Type B pancreatic cell (in vitro differentiated cells): ENCODE measurements around the gene KAT2B. TPM values are rescaled to one million over a fixed set of nuclear protein-coding genes. Genes with fewer than 3 reads are reported as not detected.

Experiments used
- DNase-seq: peaks from one replicate; pipeline ENCODE4 v3.0.0; 2021; ENCODE audit warnings: mixed read lengths; ENCODE audit not compliant: unreplicated experiment; ENCODE audit errors: extremely low spot score
- H3K27ac Mint-ChIP-seq: 2 replicates; pipeline ENCODE4 v1.8.0; 2021; ENCODE audit warnings: mild to moderate bottlenecking, mixed read lengths
- H3K27me3 Mint-ChIP-seq: 2 replicates; pipeline ENCODE4 v1.8.0; 2021; ENCODE audit warnings: mixed read lengths
- H3K36me3 Mint-ChIP-seq: 2 replicates; pipeline ENCODE4 v1.8.0; 2021; ENCODE audit warnings: mixed read lengths
- H3K4me1 Mint-ChIP-seq: one replicate; pipeline ENCODE4 v1.8.0; 2021; ENCODE audit warnings: mixed read lengths; ENCODE audit not compliant: unreplicated experiment
- H3K4me3 Mint-ChIP-seq: 2 replicates; pipeline ENCODE4 v1.8.0; 2021; ENCODE audit warnings: mild to moderate bottlenecking, mixed read lengths
- H3K9me3 Mint-ChIP-seq: 2 replicates; pipeline ENCODE4 v1.8.0; 2021; ENCODE audit warnings: mixed read lengths
- CTCF ChIP-seq: fragments of 200-600 bp; sonication (generic); conservative IDR thresholded peaks from 2 replicates; pipeline ENCODE4 v1.5.0; 2021; ENCODE audit warnings: antibody characterized with exemption, mild to moderate bottlenecking
- total RNA-seq: library from RNA; stranded (reverse); gene quantifications from 2 replicates; pipeline ENCODE4 v1.2.1, GENCODE V29; 2021; ENCODE audit warnings: low replicate concordance

KAT2B gene
- total RNA-seq, 1 donor from 2014 or later: 13.2 TPM

GRCh38 chr3:20038699-20039465 is 1.4 kb upstream of the KAT2B start:
- H3K27me3 Mint-ChIP-seq: peaks cover 3% of the 10 kb centered on the region
- H3K36me3 Mint-ChIP-seq: no peaks in the 10 kb centered on the region
- H3K27ac Mint-ChIP-seq: peak overlapping the region; percentile 75
- TF ChIP-seq CTCF: no peak
- peaks cover 34% of the 10 kb centered on the region for H3K4me1 Mint-ChIP-seq
- no peak for DNase-seq
- H3K4me3 Mint-ChIP-seq: peak overlapping the region; percentile 89
- no peaks in the 10 kb centered on the region for H3K9me3 Mint-ChIP-seq

DNA sequence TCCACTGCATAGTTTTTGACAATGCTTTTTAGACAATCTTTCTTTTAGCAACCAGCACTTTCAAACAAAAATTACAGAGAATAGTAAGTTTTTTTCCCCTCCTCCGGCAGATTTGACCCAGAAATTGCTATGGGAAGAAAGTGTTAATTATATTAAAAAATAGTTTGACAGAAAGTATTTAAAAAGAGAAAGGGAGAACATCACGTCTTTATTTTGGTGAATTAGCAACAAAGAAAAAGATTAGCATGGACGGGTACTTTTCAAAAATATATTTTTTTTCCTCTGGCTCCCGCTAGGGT is 831 bp upstream of the KAT2B start:
- no peak for TF ChIP-seq CTCF
- H3K27me3 Mint-ChIP-seq: peaks cover 3% of the 10 kb centered on the region
- no peaks in the 10 kb centered on the region for H3K9me3 Mint-ChIP-seq
- peak overlapping the region; percentile 89 for H3K4me3 Mint-ChIP-seq
- H3K27ac Mint-ChIP-seq: peak overlapping the region; percentile 75
- no peak for DNase-seq
- H3K36me3 Mint-ChIP-seq: no peaks in the 10 kb centered on the region
- peaks cover 35% of the 10 kb centered on the region for H3K4me1 Mint-ChIP-seq

DNA sequence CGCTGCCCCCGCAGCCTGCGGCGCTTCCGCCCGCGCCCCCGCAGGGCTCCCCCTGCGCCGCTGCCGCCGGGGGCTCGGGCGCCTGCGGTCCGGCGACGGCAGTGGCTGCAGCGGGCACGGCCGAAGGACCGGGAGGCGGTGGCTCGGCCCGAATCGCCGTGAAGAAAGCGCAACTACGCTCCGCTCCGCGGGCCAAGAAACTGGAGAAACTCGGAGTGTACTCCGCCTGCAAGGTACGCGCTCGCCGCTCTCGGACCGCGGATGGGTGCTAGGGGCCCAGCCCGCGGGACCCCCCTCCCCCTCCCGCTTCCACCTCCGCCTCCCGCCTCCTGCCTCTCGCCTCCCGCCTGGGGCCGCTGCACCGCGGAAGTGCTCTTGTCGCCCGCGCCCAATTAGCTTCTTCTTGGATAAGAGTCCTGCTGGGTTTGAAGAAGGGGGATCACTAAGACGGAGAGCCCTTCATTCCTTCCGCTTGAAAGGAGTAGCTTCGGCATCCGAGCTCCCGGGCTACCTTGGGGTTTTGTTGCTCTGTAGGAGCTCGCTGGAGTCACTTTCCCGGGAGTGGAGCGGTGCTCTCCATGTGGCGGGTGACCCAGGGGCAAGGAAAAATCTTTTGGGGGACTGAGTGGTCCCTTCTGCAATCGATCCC is 426 bp downstream of the KAT2B start:
- peak; percentile 75 for DNase-seq

DNA sequence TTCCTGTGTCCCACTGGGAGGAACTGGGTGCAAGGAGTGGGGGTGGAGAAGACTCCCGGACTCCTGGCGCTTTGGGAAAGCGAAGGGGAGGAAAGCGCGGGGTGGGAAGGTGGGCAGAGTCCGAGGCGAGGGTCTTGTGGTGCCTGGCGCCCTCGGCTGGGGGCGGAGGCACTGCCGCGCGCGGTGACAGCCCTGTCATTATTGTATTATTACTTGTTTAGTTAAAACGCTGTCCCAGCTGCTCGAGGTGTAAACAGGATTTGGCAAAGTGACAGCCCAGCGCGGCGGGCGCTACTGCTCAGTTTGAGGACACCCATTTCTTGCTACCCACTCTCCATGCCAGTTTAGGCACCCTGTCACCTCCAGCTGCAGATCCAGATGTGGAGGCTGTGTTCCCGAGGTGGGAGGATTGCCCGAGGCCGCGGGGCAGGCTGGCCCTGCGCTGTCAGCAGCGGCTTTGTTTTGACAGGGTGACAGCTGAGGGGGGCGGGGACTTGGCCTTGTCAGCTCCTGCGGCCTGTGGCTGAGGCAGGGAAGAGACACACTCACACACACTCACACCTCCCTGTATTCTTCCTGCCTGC is 1.0 kb downstream of the KAT2B start:
- no peaks in the 10 kb centered on the region for H3K36me3 Mint-ChIP-seq
- no peak for TF ChIP-seq CTCF
- no peaks in the 10 kb centered on the region for H3K9me3 Mint-ChIP-seq
- H3K4me3 Mint-ChIP-seq: peak overlapping the region; percentile 98
- H3K27me3 Mint-ChIP-seq: peaks cover 3% of the 10 kb centered on the region
- H3K4me1 Mint-ChIP-seq: peaks cover 35% of the 10 kb centered on the region
- H3K27ac Mint-ChIP-seq: peak overlapping the region; percentile 93
- peak; percentile 75 for DNase-seq

More for the DNA sequence above, 426 bp downstream of the KAT2B start:
- no peak for TF ChIP-seq CTCF
- H3K4me3 Mint-ChIP-seq: peak overlapping the region; percentile 98
- peak overlapping the region; percentile 93 for H3K27ac Mint-ChIP-seq
- no peaks in the 10 kb centered on the region for H3K9me3 Mint-ChIP-seq
- no peaks in the 10 kb centered on the region for H3K36me3 Mint-ChIP-seq
- peaks cover 35% of the 10 kb centered on the region for H3K4me1 Mint-ChIP-seq
- H3K27me3 Mint-ChIP-seq: peaks cover 3% of the 10 kb centered on the region

DNA sequence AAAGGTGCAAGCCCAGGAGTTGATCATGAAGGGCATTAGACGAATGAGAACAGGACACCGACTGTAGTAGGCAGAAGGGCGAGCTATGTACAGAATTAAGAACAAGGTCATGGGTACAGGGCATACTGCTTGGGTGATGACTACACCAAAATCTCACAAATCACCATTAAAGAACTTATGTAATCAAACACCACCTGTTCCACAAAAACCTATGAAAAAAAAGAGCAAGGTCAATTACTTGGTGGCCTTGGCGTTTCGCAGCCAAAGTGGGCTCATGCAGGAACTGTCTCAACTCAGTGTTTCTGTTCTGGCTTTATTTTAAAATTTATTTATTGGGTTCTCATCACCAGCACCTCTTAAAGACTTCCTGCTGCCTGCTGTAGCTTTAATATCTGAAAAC is 2.1 kb downstream of the KAT2B start:
- peak overlapping the region; percentile 98 for H3K4me3 Mint-ChIP-seq
- no peaks in the 10 kb centered on the region for H3K9me3 Mint-ChIP-seq
- H3K4me1 Mint-ChIP-seq: peaks cover 38% of the 10 kb centered on the region
- peaks cover 3% of the 10 kb centered on the region for H3K27me3 Mint-ChIP-seq
- no peak for DNase-seq
- no peak for TF ChIP-seq CTCF
- H3K36me3 Mint-ChIP-seq: no peaks in the 10 kb centered on the region
- H3K27ac Mint-ChIP-seq: peak overlapping the region; percentile 93
